ENCODE results near the gene PRPF18.

The PRPF18 gene

GRCh38 chr10:13597909-13598308 is 11.1 kb downstream of the PRPF18 start:
- FAIRE-seq (no peak), DNase-seq (ENCODE audit: extremely low spot score, insufficient read length, low read depth) (no peak)

GRCh38 chr10:13604357-13605040 is 17.7 kb downstream of the PRPF18 start:
- FAIRE-seq (no peak), DNase-seq (ENCODE audit: extremely low spot score, insufficient read length, low read depth) (no peak)

- DNase-seq (ENCODE audit: extremely low spot score, insufficient read length, low read depth): no peak
- FAIRE-seq: no peak
Measured at GRCh38 chr10:13608246-13608853, 21.6 kb downstream of the PRPF18 start.

GRCh38 chr10:13612654-13613373 is 26.0 kb downstream of the PRPF18 start:
- DNase-seq (ENCODE audit: extremely low spot score, insufficient read length, low read depth) (no peak), FAIRE-seq (no peak)

- DNase-seq (ENCODE audit: extremely low spot score, insufficient read length, low read depth): no peak
- FAIRE-seq: no peak
Measured at GRCh38 chr10:13613519-13613918, 26.8 kb downstream of the PRPF18 start.

GRCh38 chr10:13614530-13615332 is 28.0 kb downstream of the PRPF18 start:
- no peak for DNase-seq (ENCODE audit: extremely low spot score, insufficient read length, low read depth)

GRCh38 chr10:13615650-13616300 is 29.0 kb downstream of the PRPF18 start:
- FAIRE-seq (no peak), DNase-seq (ENCODE audit: extremely low spot score, insufficient read length, low read depth) (no peak)

More at GRCh38 chr10:13614530-13615332, 28.0 kb downstream of the PRPF18 start:
- FAIRE-seq: no peak

GRCh38 chr10:13617116-13617515 is 30.4 kb downstream of the PRPF18 start:
- DNase-seq (ENCODE audit: extremely low spot score, insufficient read length, low read depth) (no peak), FAIRE-seq (no peak)

GRCh38 chr10:13621931-13622330 is 35.2 kb downstream of the PRPF18 start:
- no peak for FAIRE-seq
- DNase-seq (ENCODE audit: extremely low spot score, insufficient read length, low read depth): no peak

- DNase-seq (ENCODE audit: extremely low spot score, insufficient read length, low read depth) (no peak), FAIRE-seq (no peak)
Measured at GRCh38 chr10:13624630-13625029, 37.9 kb downstream of the PRPF18 start.

GRCh38 chr10:13627459-13628310 is 40.9 kb downstream of the PRPF18 start:
- FAIRE-seq: no peak
- no peak for DNase-seq (ENCODE audit: extremely low spot score, insufficient read length, low read depth)

- DNase-seq (ENCODE audit: extremely low spot score, insufficient read length, low read depth): no peak
- no peak for FAIRE-seq
Measured at GRCh38 chr10:13628661-13629060, 41.9 kb downstream of the PRPF18 start.

- FAIRE-seq (no peak), DNase-seq (ENCODE audit: extremely low spot score, insufficient read length, low read depth) (no peak)
Measured at GRCh38 chr10:13629116-13629515, 42.4 kb downstream of the PRPF18 start.

- no peak for FAIRE-seq
- no peak for DNase-seq (ENCODE audit: extremely low spot score, insufficient read length, low read depth)
Measured at GRCh38 chr10:13630231-13630630, 43.5 kb downstream of the PRPF18 start.

GRCh38 chr10:13631594-13631993 is 44.8 kb downstream of the PRPF18 start:
- no peak for FAIRE-seq
- no peak for DNase-seq (ENCODE audit: extremely low spot score, insufficient read length, low read depth)

GRCh38 chr10:13632440-13632839 is 45.7 kb downstream of the PRPF18 start:
- DNase-seq (ENCODE audit: extremely low spot score, insufficient read length, low read depth) (no peak), FAIRE-seq (no peak)

- DNase-seq (ENCODE audit: extremely low spot score, insufficient read length, low read depth) (no peak), FAIRE-seq (no peak)
Measured at GRCh38 chr10:13632884-13633440, 46.2 kb downstream of the PRPF18 start.

- no peak for FAIRE-seq
- DNase-seq (ENCODE audit: extremely low spot score, insufficient read length, low read depth): no peak
Measured at GRCh38 chr10:13633689-13634088, 46.9 kb downstream of the PRPF18 start.

- DNase-seq (ENCODE audit: extremely low spot score, insufficient read length, low read depth) (no peak), FAIRE-seq (no peak)
Measured at GRCh38 chr10:13634207-13634606, 47.4 kb downstream of the PRPF18 start.

All from GM18507 (cell line).